HG03108 (cell line): Measurements from ENCODE around the gene UXS1.
A peak's percentile ranks its signal among the peaks of the same experiment; 100 is the strongest.
"Not testable (repeated sequence)": the region's sequence is repeated elsewhere in the genome, so short reads cannot be mapped to it uniquely, and the experiment has no call there.

ENCODE experiments used
- ATAC-seq: cut with Tn5 transposase; IDR thresholded peaks from one replicate; pipeline ENCODE4 v1.9.1; 2021; ENCODE audit warnings: moderate library complexity; ENCODE audit not compliant: unreplicated experiment

UXS1 gene

DNA sequence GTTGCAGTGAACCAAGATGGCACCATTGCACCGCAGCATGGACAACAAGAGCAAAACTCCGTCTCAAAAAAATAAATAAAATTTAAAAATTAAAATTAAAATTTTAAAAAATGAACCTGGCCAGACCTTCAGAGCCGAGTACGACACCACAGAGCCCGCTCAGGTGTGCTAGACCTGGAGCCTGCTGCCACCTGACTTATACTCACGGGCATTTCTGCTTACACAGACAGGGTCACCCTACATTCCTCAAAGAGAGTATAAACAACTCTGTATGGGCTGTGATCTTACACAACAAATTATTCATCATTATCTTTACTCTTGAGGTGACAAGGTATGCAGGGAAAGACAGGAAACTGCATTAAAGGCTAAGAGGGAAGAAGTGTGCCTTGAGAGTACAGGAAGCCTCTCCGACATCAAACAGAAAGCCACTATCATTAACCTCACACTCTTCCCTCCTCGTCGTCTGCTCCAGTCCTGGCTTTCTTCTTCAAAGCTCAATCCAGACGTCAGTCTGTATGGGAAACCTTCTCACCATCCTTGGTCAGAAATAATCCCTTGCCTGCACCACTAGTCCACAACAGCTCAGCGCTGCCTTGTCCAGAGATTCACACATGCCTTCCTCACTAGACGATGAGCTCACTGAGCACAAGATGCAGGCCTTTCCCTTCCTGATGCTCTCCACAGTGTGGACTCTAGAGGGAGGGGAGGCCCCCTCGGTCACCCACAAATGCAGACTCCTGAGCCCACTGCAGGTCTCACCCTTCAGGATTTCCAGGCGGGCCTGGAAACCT lies 56.2 kb downstream of the UXS1 start:
- ATAC-seq: no peak

GRCh38 chr2:106131192-106131591 lies 62.9 kb downstream of the UXS1 start:
- ATAC-seq: not testable (repeated sequence)

DNA sequence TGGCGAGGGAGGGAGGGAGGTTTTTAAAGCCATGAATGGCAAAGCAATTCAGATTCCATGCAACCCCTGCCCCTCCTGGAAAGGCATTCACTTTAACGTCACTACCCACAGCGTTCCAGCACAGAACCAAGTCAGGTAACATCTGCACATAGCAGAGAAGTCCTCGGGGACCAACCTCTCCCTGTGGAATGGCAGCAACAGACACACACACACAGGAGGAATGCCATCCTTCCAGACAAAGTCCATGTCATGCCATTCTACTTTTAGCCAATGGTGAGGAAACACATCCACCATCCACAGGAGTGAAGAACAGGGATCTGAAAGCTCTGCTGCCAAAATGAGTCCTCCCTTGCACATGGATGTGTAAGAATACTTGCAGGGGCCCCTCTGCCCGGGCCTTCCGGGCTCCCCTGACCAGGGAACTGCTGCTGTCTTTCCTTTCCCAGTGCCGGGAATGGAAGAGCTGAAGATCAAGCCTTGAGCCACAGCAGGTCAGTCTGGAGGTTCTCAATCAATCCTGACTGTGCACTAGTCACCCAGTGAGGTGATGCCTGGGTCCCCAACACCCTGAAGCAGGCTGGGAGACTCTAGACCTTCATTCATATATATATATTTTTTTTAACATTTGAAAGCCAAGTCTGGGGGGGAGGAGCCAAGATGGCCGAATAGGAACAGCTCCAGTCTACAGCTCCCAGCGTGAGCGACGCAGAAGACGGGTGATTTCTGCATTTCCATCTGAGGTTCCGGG lies 63.7 kb downstream of the UXS1 start:
- no peak for ATAC-seq

DNA sequence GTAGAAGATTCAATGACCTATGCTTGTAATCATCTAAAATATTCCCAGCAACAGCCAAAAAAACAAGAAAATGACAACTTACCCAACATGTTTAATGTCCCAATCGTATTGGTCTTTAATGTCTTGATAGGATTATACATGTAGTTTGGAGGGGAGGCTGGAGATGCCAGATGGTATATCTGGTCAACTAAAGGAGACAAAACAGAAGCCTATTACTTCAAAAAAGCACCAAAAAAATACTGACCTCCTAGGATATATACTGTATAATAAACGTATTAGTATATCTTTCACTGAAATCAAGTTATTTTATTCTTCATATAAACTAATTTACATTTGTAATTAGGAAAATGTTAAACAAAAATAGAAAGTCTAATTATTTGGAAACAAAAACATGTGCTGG lies 64.5 kb downstream of the UXS1 start:
- ATAC-seq: no peak

GRCh38 chr2:106129150-106129549 lies 65.0 kb downstream of the UXS1 start:
- ATAC-seq: no peak

GRCh38 chr2:106127776-106128268 lies 66.3 kb downstream of the UXS1 start:
- no peak for ATAC-seq

GRCh38 chr2:106127282-106127771 lies 66.8 kb downstream of the UXS1 start:
- ATAC-seq: no peak

- no peak for ATAC-seq
Observed at GRCh38 chr2:106126705-106127281, 67.3 kb downstream of the UXS1 start.

- ATAC-seq: no peak
Observed at GRCh38 chr2:106126295-106126694, 67.8 kb downstream of the UXS1 start.

- no peak for ATAC-seq
Observed at GRCh38 chr2:106124905-106125549, 69.1 kb downstream of the UXS1 start.

GRCh38 chr2:106124106-106124756 lies 69.9 kb downstream of the UXS1 start:
- ATAC-seq: no peak

DNA sequence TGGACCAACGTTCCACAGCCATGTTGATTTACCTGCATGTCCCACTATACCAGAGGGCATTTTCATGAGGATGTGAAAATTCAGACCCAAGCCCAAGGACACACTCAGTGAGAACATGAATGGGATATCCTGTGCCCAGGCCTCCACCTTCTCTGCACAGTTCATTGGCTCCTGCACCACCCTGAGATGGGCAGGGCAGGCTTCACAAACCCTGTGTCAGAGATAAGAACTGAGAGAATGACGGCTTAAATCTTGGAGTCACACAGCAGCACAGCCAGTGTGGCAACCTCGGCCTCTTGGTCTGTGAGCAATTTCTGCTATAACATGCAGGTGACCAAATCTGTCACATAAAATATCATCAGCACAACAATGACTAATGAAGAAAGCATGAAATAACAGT lies 71.9 kb downstream of the UXS1 start:
- ATAC-seq: no peak

DNA sequence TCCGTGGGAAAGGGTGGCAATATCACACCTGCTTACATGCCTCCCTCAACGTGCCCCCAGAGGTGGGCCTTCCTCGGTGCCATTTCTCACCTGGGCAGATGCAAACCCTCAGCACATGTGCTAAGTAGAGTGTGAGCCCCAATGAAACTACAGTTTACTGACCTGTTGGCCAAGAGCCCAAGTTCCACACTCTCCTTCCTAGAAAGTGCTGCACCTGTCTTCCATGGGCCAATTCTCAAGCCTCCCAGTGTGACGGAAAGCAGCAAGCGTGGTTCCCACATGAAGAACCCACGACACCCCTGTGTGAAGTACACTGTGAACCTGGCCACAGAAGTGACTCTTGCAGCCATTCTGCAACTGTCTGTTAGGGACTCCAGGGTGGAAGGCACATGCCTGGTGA lies 73.7 kb downstream of the UXS1 start:
- ATAC-seq: no peak

- no peak for ATAC-seq
Observed at GRCh38 chr2:106119074-106119473, 75.0 kb downstream of the UXS1 start.

DNA sequence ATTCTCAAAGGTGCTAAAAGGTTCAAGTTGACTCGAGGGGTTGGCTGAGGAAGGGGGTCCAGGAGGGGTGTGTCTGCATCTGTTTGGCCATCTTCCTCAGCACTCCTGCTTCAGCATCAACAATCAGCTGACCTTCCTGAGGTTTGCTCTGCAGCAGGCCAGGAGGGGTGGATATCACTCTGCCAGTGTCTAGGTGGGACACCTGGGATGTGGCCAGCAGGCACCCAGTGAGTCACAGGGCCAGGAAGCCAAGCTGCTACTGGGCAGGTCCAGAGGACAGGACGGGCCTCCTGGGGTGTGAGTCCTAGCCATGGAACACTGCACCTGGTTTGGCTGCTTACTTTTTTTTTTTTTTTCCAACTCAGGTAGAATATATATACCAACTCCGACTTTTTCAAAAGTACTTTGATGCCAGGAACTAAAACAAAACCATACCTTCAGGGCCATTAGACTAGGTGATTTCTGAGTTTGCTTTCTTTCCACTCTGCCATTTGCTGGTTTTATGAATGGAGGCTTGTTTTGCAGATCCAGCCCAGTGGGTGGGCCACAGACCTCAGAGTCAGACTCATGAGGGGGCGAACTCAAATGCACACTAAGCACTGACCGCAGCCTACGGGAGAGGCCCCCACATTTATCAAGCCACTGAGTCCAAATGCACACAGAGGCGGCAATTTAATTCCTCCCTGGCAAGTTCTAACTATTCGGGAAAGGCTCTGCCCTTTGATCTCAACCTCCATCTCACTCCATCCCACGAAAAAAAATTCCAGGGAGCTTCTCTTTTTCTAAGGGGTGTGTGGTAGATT lies 76.0 kb downstream of the UXS1 start:
- no peak for ATAC-seq

GRCh38 chr2:106117347-106117746 lies 76.8 kb downstream of the UXS1 start:
- ATAC-seq: no peak

- no peak for ATAC-seq
Observed at GRCh38 chr2:106116248-106116647, 77.9 kb downstream of the UXS1 start.

DNA sequence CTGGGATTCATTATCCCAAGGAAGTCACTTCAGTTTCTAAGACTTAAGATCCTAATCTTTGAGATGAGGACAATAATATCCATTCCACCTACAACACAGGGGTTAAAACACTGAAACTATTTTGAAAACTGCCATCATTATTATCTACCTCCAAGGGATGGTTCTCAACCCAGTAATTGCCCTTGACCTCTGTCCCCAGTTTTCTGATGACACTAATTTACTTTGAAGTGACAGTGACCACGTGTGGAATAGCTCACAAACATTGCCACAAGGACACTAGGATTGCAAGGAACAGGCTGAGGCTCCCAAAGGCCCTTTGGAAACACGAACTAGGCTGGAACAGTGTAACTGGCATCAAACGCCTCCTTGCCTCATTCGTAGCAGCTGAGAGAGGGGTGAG lies 78.4 kb downstream of the UXS1 start:
- no peak for ATAC-seq

- peak; percentile 43 for ATAC-seq
Observed at GRCh38 chr2:106115250-106115649, 78.9 kb downstream of the UXS1 start.

DNA sequence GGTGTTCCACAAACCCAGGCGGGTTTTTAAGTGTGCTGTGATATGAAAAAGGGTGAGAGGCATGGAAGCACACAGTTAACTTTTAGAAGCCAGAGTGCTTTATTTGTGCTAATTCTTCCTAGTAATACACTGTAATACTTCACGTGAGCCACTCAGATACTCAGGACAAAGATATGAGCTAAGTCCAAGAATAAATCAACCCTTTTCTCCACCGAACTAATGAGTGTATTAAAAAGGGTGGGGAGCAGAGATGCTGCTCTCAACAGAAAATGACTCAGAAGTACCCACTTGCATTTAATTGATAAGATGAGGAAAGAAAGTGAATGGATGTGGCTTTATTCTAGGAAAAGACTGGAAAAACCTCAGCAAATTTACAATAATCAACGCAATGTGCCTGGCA lies 79.9 kb downstream of the UXS1 start:
- ATAC-seq: no peak
